K562 (cell line): Measurements from ENCODE around the gene GART. TPM values are rescaled to one million over a fixed set of nuclear protein-coding genes. Genes with fewer than 3 reads are reported as not detected.

Experiments used
- CGGBP1 ChIP-seq: fragments of 250-450 bp; sonication (Bioruptor Pico); IDR thresholded peaks from 2 replicates; pipeline ENCODE4 v1.9.0; 2021; ENCODE audit warnings: mild to moderate bottlenecking
- DPF2 ChIP-seq: fragments of 450-650 bp; IDR thresholded peaks from 2 replicates; pipeline ENCODE4 v1.6.1; 2016
- MLLT1 ChIP-seq, 2 experiments: fragments of 450-650 bp; IDR thresholded peaks; 2 replicates each; pipeline ENCODE4 v1.6.1; 2016
- RBM39 ChIP-seq: fragments of 200-400 bp; formaldehyde crosslinking; optimal IDR thresholded peaks from 2 replicates; pipeline ENCODE3; 2018; ENCODE audit warnings: low read depth, low read length
- RERE ChIP-seq: sonication (generic); formaldehyde crosslinking; IDR thresholded peaks from 2 replicates; pipeline ENCODE4 v1.8.0; 2023; ENCODE audit warnings: missing genetic modification reagents, mild to moderate bottlenecking, borderline replicate concordance
- SMAD1 ChIP-seq: fragments of 150-350 bp; IDR thresholded peaks from 2 replicates; pipeline ENCODE4 v1.6.1; 2014; ENCODE audit warnings: low read length, low read depth; ENCODE audit not compliant: partially characterized antibody
- TAF15 ChIP-seq: fragments of 200-400 bp; formaldehyde crosslinking; IDR thresholded peaks from 2 replicates; pipeline ENCODE4 v1.6.1; 2017; ENCODE audit warnings: mild to moderate bottlenecking, low read depth, low read length, moderate library complexity
- ZNF121 ChIP-seq: sonication (generic); formaldehyde crosslinking; conservative IDR thresholded peaks from 2 replicates; pipeline ENCODE4 v1.8.0; 2022; ENCODE audit warnings: missing genetic modification reagents
- ZNF695 ChIP-seq: fragments of 450-650 bp; formaldehyde crosslinking; IDR thresholded peaks from 2 replicates; pipeline ENCODE4 v1.4.0; 2020; ENCODE audit warnings: mild to moderate bottlenecking, moderate library complexity
- polyA plus RNA-seq, 8 experiments: library from polyadenylated mRNA; depleted of rRNA in 4 of 8; stranded (reverse) in 5 of 8; unstranded in 3 of 8; fragments of >200 nt; fragmentation: Nextera tagmentation in 2 of 8; fragmentation: Illumina TruSeq in 1 of 8; extraction: Ambion mirVana in 2 of 8; extraction: Trizol in 1 of 8; gene quantifications; 2 replicates each; pipeline versions ENCODE4 v1.2.1 to v1.2.3, GENCODE V29; 2011 to 2014; ENCODE audit warnings: inconsistent platforms in 1 of 8, missing spikeins in 1 of 8
- total RNA-seq, 7 experiments: library from RNA; depleted of rRNA in 6 of 7; stranded (reverse); fragments of >200 nt in 6 of 7; fragmentation: Illumina TruSeq in 2 of 7; extraction: Trizol in 2 of 7; gene quantifications; 2 replicates each; pipeline versions ENCODE4 v1.2.1 to v1.2.3, GENCODE V29; 2011 to 2021; ENCODE audit warnings: low replicate concordance in 1 of 7
- TF ChIP-seq, protein P1 (sequence below): fragments of 250-450 bp; sonication (Bioruptor Pico); IDR thresholded peaks from 2 replicates; pipeline ENCODE4 v1.4.0; 2020; ENCODE audit warnings: mild to moderate bottlenecking, moderate library complexity
- TF ChIP-seq, protein P2 (sequence below): sonication (generic); formaldehyde crosslinking; IDR thresholded peaks from 2 replicates; pipeline ENCODE4 v1.8.1; 2023; ENCODE audit warnings: mild to moderate bottlenecking, missing genetic modification reagents, moderate library complexity
- TF ChIP-seq, protein P3 (sequence below): fragments of 450-650 bp; IDR thresholded peaks from 2 replicates; pipeline ENCODE4 v1.7.1; 2018; ENCODE audit warnings: mild to moderate bottlenecking, low read depth; ENCODE audit not compliant: partially characterized antibody

GART gene
- total and polyA plus RNA-seq, 9 of the 15 experiments (the other 6 are each of a cell fraction or from before 2014, with no cell fraction given): 141 to 429 (median 349) TPM

- TF ChIP-seq RERE (CRISPR knock-in tag): no peak
- TF ChIP-seq, protein P1, sequence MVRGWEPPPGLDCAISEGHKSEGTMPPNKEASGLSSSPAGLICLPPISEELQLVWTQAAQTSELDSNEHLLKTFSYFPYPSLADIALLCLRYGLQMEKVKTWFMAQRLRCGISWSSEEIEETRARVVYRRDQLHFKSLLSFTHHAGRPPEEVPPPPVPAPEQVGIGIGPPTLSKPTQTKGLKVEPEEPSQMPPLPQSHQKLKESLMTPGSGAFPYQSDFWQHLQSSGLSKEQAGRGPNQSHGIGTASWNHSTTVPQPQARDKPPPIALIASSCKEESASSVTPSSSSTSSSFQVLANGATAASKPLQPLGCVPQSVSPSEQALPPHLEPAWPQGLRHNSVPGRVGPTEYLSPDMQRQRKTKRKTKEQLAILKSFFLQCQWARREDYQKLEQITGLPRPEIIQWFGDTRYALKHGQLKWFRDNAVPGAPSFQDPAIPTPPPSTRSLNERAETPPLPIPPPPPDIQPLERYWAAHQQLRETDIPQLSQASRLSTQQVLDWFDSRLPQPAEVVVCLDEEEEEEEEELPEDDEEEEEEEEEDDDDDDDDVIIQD (CRISPR knock-in tag): no peak
- peak; percentile 70 for TF ChIP-seq RBM39
- TF ChIP-seq, protein P2, sequence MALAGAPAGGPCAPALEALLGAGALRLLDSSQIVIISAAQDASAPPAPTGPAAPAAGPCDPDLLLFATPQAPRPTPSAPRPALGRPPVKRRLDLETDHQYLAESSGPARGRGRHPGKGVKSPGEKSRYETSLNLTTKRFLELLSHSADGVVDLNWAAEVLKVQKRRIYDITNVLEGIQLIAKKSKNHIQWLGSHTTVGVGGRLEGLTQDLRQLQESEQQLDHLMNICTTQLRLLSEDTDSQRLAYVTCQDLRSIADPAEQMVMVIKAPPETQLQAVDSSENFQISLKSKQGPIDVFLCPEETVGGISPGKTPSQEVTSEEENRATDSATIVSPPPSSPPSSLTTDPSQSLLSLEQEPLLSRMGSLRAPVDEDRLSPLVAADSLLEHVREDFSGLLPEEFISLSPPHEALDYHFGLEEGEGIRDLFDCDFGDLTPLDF (CRISPR knock-in tag): peak; percentile 79
- peak; percentile 19; the same call in 1 of the 2 replicates for TF ChIP-seq CGGBP1 (CRISPR knock-in tag)
- TF ChIP-seq ZNF121 (CRISPR knock-in tag): no peak
- TF ChIP-seq, protein P3, sequence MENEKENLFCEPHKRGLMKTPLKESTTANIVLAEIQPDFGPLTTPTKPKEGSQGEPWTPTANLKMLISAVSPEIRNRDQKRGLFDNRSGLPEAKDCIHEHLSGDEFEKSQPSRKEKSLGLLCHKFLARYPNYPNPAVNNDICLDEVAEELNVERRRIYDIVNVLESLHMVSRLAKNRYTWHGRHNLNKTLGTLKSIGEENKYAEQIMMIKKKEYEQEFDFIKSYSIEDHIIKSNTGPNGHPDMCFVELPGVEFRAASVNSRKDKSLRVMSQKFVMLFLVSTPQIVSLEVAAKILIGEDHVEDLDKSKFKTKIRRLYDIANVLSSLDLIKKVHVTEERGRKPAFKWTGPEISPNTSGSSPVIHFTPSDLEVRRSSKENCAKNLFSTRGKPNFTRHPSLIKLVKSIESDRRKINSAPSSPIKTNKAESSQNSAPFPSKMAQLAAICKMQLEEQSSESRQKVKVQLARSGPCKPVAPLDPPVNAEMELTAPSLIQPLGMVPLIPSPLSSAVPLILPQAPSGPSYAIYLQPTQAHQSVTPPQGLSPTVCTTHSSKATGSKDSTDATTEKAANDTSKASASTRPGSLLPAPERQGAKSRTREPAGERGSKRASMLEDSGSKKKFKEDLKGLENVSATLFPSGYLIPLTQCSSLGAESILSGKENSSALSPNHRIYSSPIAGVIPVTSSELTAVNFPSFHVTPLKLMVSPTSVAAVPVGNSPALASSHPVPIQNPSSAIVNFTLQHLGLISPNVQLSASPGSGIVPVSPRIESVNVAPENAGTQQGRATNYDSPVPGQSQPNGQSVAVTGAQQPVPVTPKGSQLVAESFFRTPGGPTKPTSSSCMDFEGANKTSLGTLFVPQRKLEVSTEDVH: peak; percentile 68
- peak; percentile 53 for TF ChIP-seq DPF2
- TF ChIP-seq SMAD1: no peak
- TF ChIP-seq TAF15: no peak
- no peak for TF ChIP-seq MLLT1 (IDR thresholded peaks at IDR 0.05)
- TF ChIP-seq ZNF695 (CRISPR knock-in tag): no peak
Measured at GRCh38 chr21:33588485-33589335, 46.8 kb upstream of the GART start, which contains the start of gene DONSON (continued).
